Fibroblast of skin of abdomen (primary cell): ENCODE data around the gene GJC1.
"Not testable (repeated sequence)": the region's sequence is repeated elsewhere in the genome, so short reads cannot be mapped to it uniquely, and the experiment has no call there.

Experiments used
- DNase-seq: peaks from one replicate; pipeline ENCODE4 v3.0.0-alpha.2; 2013

GJC1 gene

GRCh38 chr17:44759086-44759915 is 70.8 kb downstream of the GJC1 start:
- DNase-seq: no peak

DNA sequence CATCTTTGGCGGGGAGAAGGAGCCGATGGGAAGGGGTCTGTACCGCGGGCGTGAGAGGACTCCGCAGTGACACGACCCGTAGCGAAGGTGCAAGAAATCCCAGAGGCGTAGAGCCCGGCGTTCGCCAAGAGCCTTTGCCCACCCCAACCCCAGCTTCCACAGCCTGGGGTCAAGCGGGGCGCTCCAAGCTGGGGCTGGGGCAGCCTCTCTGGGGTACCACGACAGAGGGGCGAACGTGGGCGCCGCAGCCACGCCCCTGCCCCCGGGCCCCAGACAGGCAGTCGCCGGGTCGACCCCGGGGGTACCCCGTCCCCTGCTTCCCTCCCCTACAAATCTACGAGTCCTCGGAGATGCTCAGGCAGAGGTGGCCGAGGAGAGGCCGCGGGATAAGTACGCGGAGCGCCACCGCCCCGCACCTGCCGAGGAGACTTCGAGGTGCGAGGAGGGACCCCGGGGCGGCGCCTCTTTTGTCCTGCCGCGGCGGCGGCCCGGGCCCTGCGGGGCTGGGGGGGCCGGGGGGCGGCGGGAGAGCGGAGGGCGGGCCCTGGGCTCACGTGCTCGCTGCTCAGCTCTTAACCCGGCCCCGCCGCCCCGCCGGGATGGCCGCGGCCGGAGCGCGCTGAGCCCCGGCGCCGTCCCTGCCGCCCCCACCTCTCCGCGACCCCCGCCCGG is 71.5 kb downstream of the GJC1 start, which contains the start of gene ADAM11:
Gene ADAM11 (plus strand): TSS at position 575 of the 672 bp plus-strand sequence. CDS start 212 bp downstream, outside the sequence.
- DNase-seq: no peak

DNA sequence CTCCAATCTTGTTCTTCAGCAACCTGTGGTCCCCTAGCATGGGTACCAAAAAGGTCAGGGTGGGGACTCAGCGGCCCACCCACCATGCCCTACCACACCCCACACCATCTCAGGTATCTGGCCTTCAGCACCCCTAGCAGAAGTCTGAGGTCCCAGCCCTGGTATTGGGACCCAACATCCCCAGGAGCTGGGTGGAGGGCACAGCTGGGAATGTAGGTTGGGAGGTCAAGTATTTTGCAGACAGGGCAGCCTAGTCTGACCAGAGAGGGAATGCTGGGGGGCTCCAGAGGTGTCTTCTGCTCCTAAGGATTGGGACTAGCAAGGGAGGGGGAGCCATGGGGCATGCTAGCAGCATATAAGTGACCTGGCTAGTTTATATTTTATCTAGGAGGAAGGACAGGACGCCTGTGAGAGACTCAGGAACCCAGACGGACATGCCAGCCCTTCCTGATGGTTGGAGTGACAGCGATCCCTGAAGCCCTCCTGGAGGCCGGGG is 72.1 kb downstream of the GJC1 start:
- DNase-seq: no peak

DNA sequence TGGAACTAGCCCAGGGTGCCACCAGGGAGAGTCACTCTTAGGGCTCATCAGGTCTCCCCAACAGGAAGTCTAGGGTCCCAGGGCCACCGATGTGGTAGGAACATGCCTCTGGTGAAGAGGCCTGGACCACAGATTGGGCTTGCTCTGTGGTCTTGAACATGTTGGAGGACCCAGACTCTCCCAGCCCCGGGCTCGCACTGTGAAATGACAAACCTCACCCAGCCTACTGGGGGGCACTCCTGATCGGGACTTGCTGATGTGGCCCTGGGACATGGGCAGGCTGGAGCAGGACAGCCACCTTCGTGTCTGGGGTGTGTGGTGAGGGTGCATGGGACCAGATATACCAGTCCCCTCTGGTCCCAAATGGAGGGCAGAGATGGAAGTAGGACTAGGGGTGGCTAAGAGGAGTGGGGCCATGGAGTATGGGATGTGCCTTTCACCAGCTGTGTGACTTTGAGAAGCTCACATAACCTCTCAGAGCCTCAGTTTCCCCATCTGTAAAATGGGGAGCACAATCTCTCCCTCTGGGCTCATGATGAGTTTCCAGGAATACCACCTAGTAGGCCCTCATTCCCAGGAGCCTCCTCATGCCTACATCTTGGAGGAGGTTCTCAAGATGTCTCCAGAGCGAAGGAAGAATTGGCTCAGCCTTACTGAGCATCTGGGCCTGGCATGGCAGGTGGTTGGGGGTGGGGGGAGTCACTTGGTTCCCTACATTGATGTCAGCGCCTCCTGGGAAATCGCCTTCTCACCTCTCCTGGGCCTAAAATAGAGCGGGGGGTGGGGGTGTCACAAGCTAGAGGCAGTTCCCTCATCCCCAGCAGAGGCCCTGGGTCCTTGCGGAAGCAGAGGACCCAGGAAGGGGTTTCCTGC is 72.8 kb downstream of the GJC1 start:
- no peak for DNase-seq

- not testable (repeated sequence) for DNase-seq
These were observed 74.9 kb downstream of the GJC1 start for GRCh38 chr17:44755180-44755579.

- no peak for DNase-seq
These were observed 75.8 kb downstream of the GJC1 start for GRCh38 chr17:44754276-44754675.

DNA sequence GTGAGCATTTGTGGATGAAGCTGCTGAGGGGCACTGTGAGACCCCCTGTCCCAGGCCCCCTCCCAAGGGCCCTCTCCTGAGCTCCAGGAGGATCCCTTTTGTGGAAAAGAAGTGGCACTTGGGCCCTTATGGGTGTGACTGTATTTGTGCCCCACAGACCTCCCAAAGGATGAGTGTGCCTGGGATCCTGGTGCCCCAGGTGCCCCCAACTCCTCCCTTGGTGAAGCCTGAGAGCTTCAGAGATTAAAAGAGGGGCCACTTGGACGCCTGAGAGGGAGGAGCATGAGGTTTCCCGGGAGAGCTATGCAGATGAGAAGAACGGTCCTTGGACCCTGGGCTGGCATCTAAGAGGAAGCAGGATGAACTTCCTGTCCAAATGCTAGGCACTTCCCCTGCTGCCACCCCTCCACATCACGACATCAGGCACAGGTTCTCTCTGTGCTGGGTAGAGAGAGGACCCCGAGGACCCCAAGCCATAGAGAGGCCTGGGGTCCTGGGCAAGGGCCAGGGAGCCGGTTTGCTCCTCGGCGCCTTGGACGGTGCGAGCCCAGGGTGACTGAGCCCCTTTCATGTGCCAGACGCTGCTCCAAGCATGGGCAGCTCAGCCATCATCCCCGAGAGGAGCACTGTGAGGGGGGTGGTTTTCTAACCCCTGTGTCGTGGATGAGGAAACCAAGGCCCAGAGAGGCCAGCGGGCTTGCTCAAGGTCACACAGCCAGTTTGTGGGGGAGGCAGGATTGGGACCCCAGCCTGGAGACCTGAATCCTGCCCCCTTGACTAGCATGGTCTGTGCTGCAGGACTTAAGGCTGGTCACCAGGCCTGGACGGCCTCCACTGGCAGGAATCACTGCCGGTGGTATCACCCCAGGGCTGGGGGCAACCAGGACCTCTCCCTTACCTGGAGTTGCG is 76.9 kb downstream of the GJC1 start:
- DNase-seq: no peak

- no peak for DNase-seq
These were observed 78.3 kb downstream of the GJC1 start for GRCh38 chr17:44751806-44752205.

DNA sequence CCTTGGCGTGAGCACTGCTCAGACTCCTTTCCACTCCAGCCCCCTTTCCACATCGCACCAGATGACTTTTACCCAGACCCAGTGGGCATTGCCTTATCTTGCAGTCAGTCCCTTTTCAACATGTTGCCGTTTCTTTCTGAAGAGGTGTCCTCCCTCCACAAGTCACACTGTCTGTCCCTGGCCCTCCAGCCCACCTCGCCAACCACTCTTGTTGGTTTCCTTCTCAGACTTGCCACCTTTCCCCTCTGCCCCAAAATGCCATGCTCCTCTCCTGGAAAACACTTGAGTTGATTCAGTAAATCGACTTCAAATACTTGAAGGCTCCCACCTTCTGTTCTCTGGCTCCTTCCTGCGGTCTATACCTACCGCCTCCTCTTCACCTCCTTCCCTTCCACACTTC is 78.8 kb downstream of the GJC1 start:
- DNase-seq: no peak

DNA sequence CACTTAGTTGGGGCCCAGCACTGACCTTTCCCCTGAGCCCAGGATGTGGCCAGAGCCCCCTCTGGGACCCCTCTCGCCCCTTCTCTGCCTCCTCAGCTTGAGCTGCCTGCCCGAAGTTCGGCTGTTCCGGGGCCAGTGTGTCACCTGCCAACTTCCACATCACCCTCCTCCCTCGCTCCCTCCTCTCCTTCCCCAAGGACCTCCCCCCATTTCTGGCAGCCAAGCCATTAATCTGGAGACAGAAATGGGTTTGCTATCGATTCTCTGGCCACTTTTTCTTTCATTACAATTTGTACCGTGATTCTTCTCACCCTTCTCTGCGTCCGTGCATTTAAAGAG is 80.1 kb downstream of the GJC1 start:
- DNase-seq: no peak

DNA sequence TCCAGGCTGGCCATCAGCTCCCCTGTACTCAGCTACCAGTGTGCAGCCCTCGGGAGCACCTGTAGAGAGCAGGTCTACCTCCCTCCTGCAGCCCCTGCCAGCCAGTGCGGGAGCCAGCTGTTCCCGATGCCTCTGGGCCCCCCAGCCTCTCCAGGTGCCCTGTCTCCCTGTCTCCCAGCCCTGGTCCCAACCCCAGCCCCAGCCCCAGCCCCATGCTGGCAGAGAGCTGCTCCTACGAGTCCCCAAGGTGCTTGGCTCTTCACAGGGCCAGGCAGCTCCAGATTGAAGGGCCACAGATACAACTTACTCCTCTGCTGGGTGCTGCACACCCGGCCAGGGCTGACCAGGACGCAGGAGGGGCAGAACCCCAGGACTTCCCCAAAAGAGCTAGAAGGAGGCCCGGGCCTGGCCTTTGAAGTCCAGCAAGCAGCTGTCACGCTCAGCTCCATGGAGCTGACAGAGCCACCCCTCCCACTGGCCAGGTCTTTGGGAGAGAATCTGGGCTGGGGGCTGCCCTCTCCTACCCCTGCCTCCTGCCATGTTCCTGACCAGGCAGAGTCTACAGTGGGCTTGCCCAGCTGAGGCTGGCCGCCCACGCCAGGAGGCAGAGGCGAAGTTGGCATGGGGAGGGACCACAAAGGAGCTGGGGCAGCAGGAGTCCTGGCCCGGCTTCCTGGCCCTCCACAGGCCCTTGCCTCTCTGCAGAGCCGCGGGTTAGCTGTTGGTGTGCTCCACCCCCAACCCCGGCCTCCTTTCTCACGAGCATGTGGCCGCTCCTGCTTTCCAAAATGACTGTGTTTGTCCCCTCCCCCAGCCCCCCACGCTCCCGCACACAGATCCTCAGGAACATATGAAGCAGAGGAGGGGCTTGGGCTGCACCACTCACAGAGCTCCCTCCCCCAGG is 80.8 kb downstream of the GJC1 start:
- DNase-seq: no peak
